ENCODE results near the gene C2CD2L. TPM values are rescaled to one million over a fixed set of nuclear protein-coding genes. Genes with fewer than 3 reads are reported as not detected.

Gene C2CD2L
- total and polyA plus RNA-seq, 2 of the 4 experiments (the other 2 are of a cell fraction) = 2.2 to 8.7 TPM

GRCh38 chr11:119155733-119156492 lies 48.8 kb downstream of the C2CD2L start:
- no peaks in the 10 kb centered on the region for H3K9me1 ChIP-seq (ENCODE audit: insufficient read depth, low read length)
- no peak overlapping the region for H3K4me3 ChIP-seq (ENCODE audit: insufficient read depth, low read depth, low read length)
- no peak overlapping the region for H2AK9ac ChIP-seq (replicated peaks; ENCODE audit: low read depth, low read length, poor library complexity)
- H3K18ac ChIP-seq (ENCODE audit: low read depth, low read length) = no peak overlapping the region
- H2BK20ac ChIP-seq (ENCODE audit: low read depth, low read length) = no peak overlapping the region
- no peaks in the 10 kb centered on the region for H3K36me3 ChIP-seq (ENCODE audit: control insufficient read depth, insufficient read depth, low read length)
- H2BK5ac ChIP-seq (ENCODE audit: low read depth, low read length, poor library complexity, severe bottlenecking) = no peak overlapping the region
- dilution Hi-C loops (cut with HindIII; ENCODE audit: low sequenced_read_pairs, unreplicated experiment) = no loop called here
- no peak overlapping the region for H3K27ac ChIP-seq (ENCODE audit: insufficient read depth, low read length)
- peaks cover 40% of the 10 kb centered on the region for H3K27me3 ChIP-seq (ENCODE audit: control insufficient read depth, insufficient read depth, low read length)
- ChIA-PET POLR2A (ENCODE audit: unreplicated experiment) (no interaction called here), CTCF (interaction anchor here (1.0 to 1.2 kb wide), 2 partner anchors 11 to 22 kb away, joined by 3 read pairs; no protein-coding TSS in a partner anchor)
- H3K4me1 ChIP-seq (ENCODE audit: control insufficient read depth, insufficient read depth, low read length) = no peaks in the 10 kb centered on the region
- H4K5ac ChIP-seq (ENCODE audit: low read depth, low read length) = no peak overlapping the region
- no peak overlapping the region for H4K91ac ChIP-seq (ENCODE audit: insufficient read depth, low read depth, low read length)
- H3K9ac ChIP-seq (ENCODE audit: low read depth, low read length) = no peak overlapping the region
- ATAC-seq (ENCODE audit: low read depth) (peak; percentile 37; the same call in 1 of the 2 replicates), DNase-seq (no peak)
- no peak overlapping the region for H2AK5ac ChIP-seq (ENCODE audit: low read depth, low read length)
- no peak overlapping the region for H2BK120ac ChIP-seq (ENCODE audit: low read depth, low read length)
- no peak overlapping the region for H3K4ac ChIP-seq (ENCODE audit: low read depth, low read length)
- no peak overlapping the region for H3K56ac ChIP-seq (ENCODE audit: extremely low read depth, insufficient read depth, low read length)
- H2BK15ac ChIP-seq (ENCODE audit: low read depth, low read length) = no peak overlapping the region
- no peak overlapping the region for H3K23ac ChIP-seq (ENCODE audit: low read depth, low read length)
- no peaks in the 10 kb centered on the region for H4K20me1 ChIP-seq (ENCODE audit: insufficient read depth, low read length)
- no peak overlapping the region for H4K8ac ChIP-seq (ENCODE audit: low read depth in 2 of 2, low read length in 2 of 2)
- no peak overlapping the region for H3K4me2 ChIP-seq (ENCODE audit: low read depth, low read length)
- H2AFZ ChIP-seq (replicated peaks; ENCODE audit: low read length, poor library complexity) = no peak overlapping the region
- intact Hi-C loops (cut with micrococcal nuclease) = no loop called here
- in situ Hi-C loops (cut with MboI; ENCODE audit: low sequenced_read_pairs) = no loop called here
- 55% methylated on average over 3 of the region's 8 CpGs; no CpG with 5 or more reads in 1 of the 2 experiments for WGBS, 2 experiments (ENCODE audit: extremely low coverage in 2 of 2, insufficient read length in 1 of 2)
- no peak overlapping the region for H3K14ac ChIP-seq (replicated peaks; ENCODE audit: low read depth, low read length)
- no peaks in the 10 kb centered on the region for H3K79me1 ChIP-seq (ENCODE audit: low read depth in 1 of 2, low read length in 2 of 2)
- TF ChIP-seq RCOR1 (IDR thresholded peaks at IDR 0.05; ENCODE audit: insufficient replicate concordance, low read length) (no peak), CTCF (conservative IDR thresholded peaks at IDR 0.05; ENCODE audit: low read depth, low read length) (0 out of 2 replicates have a peak, but pooled peaks have one; percentile 3)
- BruUV-seq (replicated peaks) = no TSS peak
- H3K9me3 ChIP-seq (ENCODE audit: control insufficient read depth, insufficient read depth, low read length) = no peaks in the 10 kb centered on the region
